Fibroblast of lung (primary cell): ENCODE data around the gene PRCD. TPM values are rescaled to one million over a fixed set of nuclear protein-coding genes. Genes with fewer than 3 reads are reported as not detected.

Source experiments
- DNase-seq, 2 donors: peaks; one replicate each; pipeline versions ENCODE4 v3.0.0 to v3.0.0-alpha.2; 2010; ENCODE audit warnings: low read depth in 2 of 2
- H2AFZ ChIP-seq: 2 replicates; pipeline ENCODE4 v1.5.1; 2012; ENCODE audit warnings: low read length, control low read depth, inconsistent platforms
- H3K27ac ChIP-seq: 2 replicates; pipeline ENCODE4 v1.5.1; 2011; ENCODE audit warnings: low read length, control low read depth; ENCODE audit not compliant: insufficient read depth
- H3K27me3 ChIP-seq: 2 replicates; pipeline ENCODE4 v1.5.1; 2011; ENCODE audit warnings: mild to moderate bottlenecking, low read length; ENCODE audit not compliant: control insufficient read depth, insufficient read depth
- H3K36me3 ChIP-seq: 2 replicates; pipeline ENCODE4 v1.5.1; 2011; ENCODE audit warnings: low read length; ENCODE audit not compliant: control insufficient read depth, insufficient read depth
- H3K4me1 ChIP-seq: 2 replicates; pipeline ENCODE4 v1.5.1; 2011; ENCODE audit warnings: low read length; ENCODE audit not compliant: control insufficient read depth, insufficient read depth; ENCODE audit errors: extremely low read depth
- H3K4me2 ChIP-seq: 2 replicates; pipeline ENCODE4 v1.5.1; 2011; ENCODE audit warnings: low read length, control low read depth; ENCODE audit not compliant: insufficient read depth; ENCODE audit errors: extremely low read depth
- H3K4me3 ChIP-seq, 4 experiments: fragments of 200-600 bp in 1 of 4; sonication (generic) in 1 of 4; replicated peaks in 1 of 4; 2 replicates each; pipeline ENCODE4 v1.5.1; 2011 to 2016; ENCODE audit warnings: low read length in 4 of 4, low read depth in 3 of 4, mild to moderate bottlenecking in 3 of 4, control low read depth in 2 of 4, inconsistent platforms in 1 of 4, mixed read lengths in 1 of 4; ENCODE audit not compliant: insufficient read depth in 1 of 4; ENCODE audit errors: control extremely low read depth in 1 of 4
- H3K79me2 ChIP-seq: 2 replicates; pipeline ENCODE4 v1.5.1; 2012; ENCODE audit warnings: mild to moderate bottlenecking, low read length, inconsistent platforms; ENCODE audit not compliant: control insufficient read depth, insufficient read depth
- H3K9ac ChIP-seq: 2 replicates; pipeline ENCODE4 v1.5.1; 2011; ENCODE audit warnings: mild to moderate bottlenecking, low read length, control low read depth; ENCODE audit not compliant: insufficient read depth
- H3K9me3 ChIP-seq: 2 replicates; pipeline ENCODE4 v1.5.1; 2012; ENCODE audit warnings: low read depth, low read length; ENCODE audit not compliant: control insufficient read depth, insufficient read depth
- H4K20me1 ChIP-seq: 2 replicates; pipeline ENCODE4 v1.5.1; 2011; ENCODE audit warnings: low read length; ENCODE audit not compliant: control insufficient read depth, insufficient read depth; ENCODE audit errors: extremely low read depth
- EZH2 ChIP-seq: IDR thresholded peaks from 2 replicates; pipeline ENCODE4 v1.5.1; 2012; ENCODE audit warnings: low read length, control low read depth, mild to moderate bottlenecking; ENCODE audit errors: missing control alignments
- polyA plus RNA-seq, 2 donors: library from polyadenylated mRNA; depleted of rRNA in 1 of 2; stranded (reverse) in 1 of 2; unstranded in 1 of 2; fragments of >200 nt; gene quantifications; 2 replicates each; pipeline ENCODE4 v1.2.1, GENCODE V29; 2011 to 2012; ENCODE audit warnings: missing spikeins in 1 of 2
- total RNA-seq: library from RNA; depleted of rRNA; stranded (reverse); fragments of >200 nt; gene quantifications from 2 replicates; pipeline ENCODE4 v1.2.1, GENCODE V29; 2014
- TF ChIP-seq, protein P1 (sequence below), 2 donors: IDR thresholded peaks in 1 of 2; conservative IDR thresholded peaks in 1 of 2; 1 replicate in 1 of 2; 2 replicates in 1 of 2; pipeline ENCODE4 v1.5.1; 2011 to 2012; ENCODE audit warnings: low read length in 2 of 2, control low read depth in 1 of 2, inconsistent platforms in 1 of 2, low read depth in 1 of 2, mild to moderate bottlenecking in 1 of 2

PRCD gene
- total and polyA plus RNA-seq, 2 donors (not counting 1 experiment from before 2014, with no cell fraction given): 0.89 to 4.3 TPM

DNA sequence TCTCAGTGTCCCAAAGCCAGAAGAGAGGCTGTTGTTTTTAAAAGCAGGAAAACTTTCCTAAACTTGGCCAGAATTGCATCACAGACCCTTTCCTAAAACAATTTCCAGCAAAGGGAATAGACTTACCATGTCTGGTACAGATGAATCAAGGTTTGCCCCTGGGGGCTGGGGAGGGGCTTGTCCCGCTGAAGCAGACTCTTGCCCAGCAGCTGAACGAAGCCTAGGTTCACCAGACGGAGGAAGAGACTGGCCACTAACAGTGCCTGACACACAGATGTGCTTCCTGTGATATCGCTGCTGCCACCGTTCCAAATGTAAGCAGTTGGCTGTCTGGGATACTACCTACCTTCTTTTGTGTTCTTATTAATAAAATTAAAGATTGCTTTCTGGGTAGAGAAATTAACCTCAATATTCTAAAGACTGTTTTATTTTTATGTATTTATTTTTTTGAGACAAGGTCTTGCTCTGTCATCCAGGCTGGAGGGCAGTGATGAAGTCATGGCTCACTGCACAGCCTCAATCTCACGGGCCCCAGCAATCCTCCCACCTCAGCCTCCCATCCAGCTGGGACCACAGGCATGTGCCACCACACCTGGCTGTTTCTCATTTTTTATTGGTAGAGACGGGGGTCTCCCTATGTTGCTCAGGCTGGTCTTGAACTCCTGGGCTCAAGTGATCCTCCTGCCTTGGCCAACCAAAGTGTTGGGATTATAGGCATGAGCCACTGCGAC lies 13.5 kb downstream of the PRCD start:
- Histone ChIP-seq H3K4me3 (no peak overlapping the region), H3K27ac (no peak overlapping the region), H3K4me1 (peaks cover 3% of the 10 kb centered on the region), H4K20me1 (no peaks in the 10 kb centered on the region), H3K9ac (no peak overlapping the region), H3K79me2 (peaks cover 8% of the 10 kb centered on the region), H3K27me3 (no peaks in the 10 kb centered on the region), H3K9me3 (no peaks in the 10 kb centered on the region), H2AFZ (no peak overlapping the region), H3K36me3 (no peaks in the 10 kb centered on the region), H3K4me2 (no peak overlapping the region)
- DNase-seq: no peak
- TF ChIP-seq, protein P1, sequence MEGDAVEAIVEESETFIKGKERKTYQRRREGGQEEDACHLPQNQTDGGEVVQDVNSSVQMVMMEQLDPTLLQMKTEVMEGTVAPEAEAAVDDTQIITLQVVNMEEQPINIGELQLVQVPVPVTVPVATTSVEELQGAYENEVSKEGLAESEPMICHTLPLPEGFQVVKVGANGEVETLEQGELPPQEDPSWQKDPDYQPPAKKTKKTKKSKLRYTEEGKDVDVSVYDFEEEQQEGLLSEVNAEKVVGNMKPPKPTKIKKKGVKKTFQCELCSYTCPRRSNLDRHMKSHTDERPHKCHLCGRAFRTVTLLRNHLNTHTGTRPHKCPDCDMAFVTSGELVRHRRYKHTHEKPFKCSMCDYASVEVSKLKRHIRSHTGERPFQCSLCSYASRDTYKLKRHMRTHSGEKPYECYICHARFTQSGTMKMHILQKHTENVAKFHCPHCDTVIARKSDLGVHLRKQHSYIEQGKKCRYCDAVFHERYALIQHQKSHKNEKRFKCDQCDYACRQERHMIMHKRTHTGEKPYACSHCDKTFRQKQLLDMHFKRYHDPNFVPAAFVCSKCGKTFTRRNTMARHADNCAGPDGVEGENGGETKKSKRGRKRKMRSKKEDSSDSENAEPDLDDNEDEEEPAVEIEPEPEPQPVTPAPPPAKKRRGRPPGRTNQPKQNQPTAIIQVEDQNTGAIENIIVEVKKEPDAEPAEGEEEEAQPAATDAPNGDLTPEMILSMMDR (conservative IDR thresholded peaks at IDR 0.05 in 1 of 2, IDR thresholded peaks at IDR 0.05 in 1 of 2; ENCODE audit: low read depth in 1 of 2, low read length in 2 of 2): no peak
- no peak for TF ChIP-seq EZH2

DNA sequence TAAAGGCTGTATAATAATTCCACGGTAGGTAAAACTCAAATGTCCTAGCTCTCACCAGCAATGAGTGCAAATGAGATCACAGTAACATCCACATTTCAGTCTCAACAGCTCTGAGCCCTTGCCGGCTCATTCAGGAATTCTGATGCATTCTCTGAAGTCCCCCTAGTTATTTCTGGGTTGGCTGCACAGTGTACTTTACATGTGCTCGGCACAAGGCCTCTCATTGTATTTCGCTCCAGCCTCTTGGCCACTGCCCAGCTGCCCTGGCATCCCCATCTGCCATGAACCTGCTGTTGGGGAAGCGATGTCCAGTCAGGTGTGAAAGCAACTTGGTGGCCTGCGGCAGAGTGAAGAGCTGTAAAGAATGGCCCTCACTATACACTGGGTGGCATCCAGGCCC lies 14.3 kb downstream of the PRCD start:
- H3K36me3 ChIP-seq: no peaks in the 10 kb centered on the region
- no peak overlapping the region for H3K4me3 ChIP-seq
- no peaks in the 10 kb centered on the region for H4K20me1 ChIP-seq
- no peak overlapping the region for H3K27ac ChIP-seq
- no peaks in the 10 kb centered on the region for H3K27me3 ChIP-seq
- no peak overlapping the region for H2AFZ ChIP-seq
- H3K79me2 ChIP-seq: peaks cover 16% of the 10 kb centered on the region
- no peak overlapping the region for H3K4me2 ChIP-seq
- no peaks in the 10 kb centered on the region for H3K9me3 ChIP-seq
- no peak overlapping the region for H3K9ac ChIP-seq
- peaks cover 3% of the 10 kb centered on the region for H3K4me1 ChIP-seq
- DNase-seq: no peak
- no peak for TF ChIP-seq EZH2
- TF ChIP-seq, protein P1 (conservative IDR thresholded peaks at IDR 0.05 in 1 of 2, IDR thresholded peaks at IDR 0.05 in 1 of 2; ENCODE audit: low read depth in 1 of 2, low read length in 2 of 2): no peak

DNA sequence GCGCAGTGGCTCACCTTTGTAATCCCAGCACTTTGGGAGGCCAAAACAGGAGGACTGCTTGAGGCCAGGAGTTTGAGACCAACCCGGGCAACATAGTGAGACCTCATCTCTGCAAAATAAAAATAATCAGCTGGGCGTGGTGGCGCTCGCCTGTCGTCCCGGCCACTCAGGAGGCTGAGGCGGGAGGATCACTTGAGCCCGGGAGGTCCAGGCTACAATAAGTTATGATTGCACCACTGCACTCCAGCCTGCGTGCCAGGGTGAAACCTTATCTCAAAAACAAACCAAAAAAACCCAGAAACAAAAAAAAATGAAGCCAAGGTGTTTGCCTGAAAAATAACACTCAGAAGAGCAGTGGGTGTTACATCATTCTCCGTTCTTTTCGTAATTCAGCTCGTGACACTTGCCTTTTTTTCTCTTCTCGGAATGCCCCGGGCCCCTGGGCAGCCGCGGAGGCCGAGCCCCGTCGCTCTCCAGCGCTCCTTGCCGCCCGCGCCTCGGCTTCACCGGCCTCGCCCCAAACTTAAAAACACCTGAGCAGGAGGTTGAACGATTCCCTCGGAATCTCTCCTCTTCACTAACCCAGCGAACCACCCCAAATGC lies 17.0 kb downstream of the PRCD start:
- DNase-seq: peak; percentile 27 to 66
- Histone ChIP-seq H3K27ac (peak overlapping the region; percentile 95), H3K4me1 (peaks cover 14% of the 10 kb centered on the region), H3K27me3 (no peaks in the 10 kb centered on the region), H3K36me3 (no peaks in the 10 kb centered on the region), H2AFZ (peak overlapping the region; percentile 79), H3K4me2 (peak overlapping the region; percentile 75), H4K20me1 (no peaks in the 10 kb centered on the region), H3K79me2 (peaks cover 40% of the 10 kb centered on the region), H3K9me3 (no peaks in the 10 kb centered on the region), H3K4me3 (peak overlapping the region; percentile 80 to 99 (median 84)), H3K9ac (peak overlapping the region; percentile 98)
- TF ChIP-seq, protein P1 (conservative IDR thresholded peaks at IDR 0.05 in 1 of 2, IDR thresholded peaks at IDR 0.05 in 1 of 2; ENCODE audit: low read depth in 1 of 2, low read length in 2 of 2): no peak
- no peak for TF ChIP-seq EZH2
